WERI-Rb-1 (cell line): ENCODE data around the gene TRIM62.

ENCODE experiments used
- DNase-seq: peaks from one replicate; pipeline ENCODE4 v3.0.0-alpha.2; 2020
- H3K27ac ChIP-seq: fragments of 250-450 bp; sonication (Bioruptor Pico); 2 replicates; pipeline ENCODE4 v1.5.1; 2020; ENCODE audit warnings: mild to moderate bottlenecking, moderate library complexity
- H3K27me3 ChIP-seq: fragments of 250-450 bp; sonication (Bioruptor Pico); 2 replicates; pipeline ENCODE4 v1.5.1; 2021; ENCODE audit warnings: mild to moderate bottlenecking, low read depth, moderate library complexity; ENCODE audit not compliant: insufficient read depth, severe bottlenecking
- H3K36me3 ChIP-seq: fragments of 250-450 bp; sonication (Bioruptor Pico); 2 replicates; pipeline ENCODE4 v1.5.1; 2020; ENCODE audit warnings: mild to moderate bottlenecking, moderate library complexity
- H3K4me3 ChIP-seq: 2 replicates; pipeline ENCODE4 v1.5.1; 2011; ENCODE audit warnings: low read depth, mild to moderate bottlenecking, control low read depth, low read length
- H3K9me3 ChIP-seq: fragments of 250-450 bp; sonication (Bioruptor Pico); 2 replicates; pipeline ENCODE4 v1.5.1; 2021; ENCODE audit warnings: mild to moderate bottlenecking, moderate library complexity; ENCODE audit not compliant: severe bottlenecking
- TF ChIP-seq, protein P1 (sequence below): IDR thresholded peaks from 2 replicates; pipeline ENCODE4 v1.5.1; 2011; ENCODE audit warnings: low read depth, mild to moderate bottlenecking, control low read depth, inconsistent platforms, low read length

TRIM62 gene

DNA sequence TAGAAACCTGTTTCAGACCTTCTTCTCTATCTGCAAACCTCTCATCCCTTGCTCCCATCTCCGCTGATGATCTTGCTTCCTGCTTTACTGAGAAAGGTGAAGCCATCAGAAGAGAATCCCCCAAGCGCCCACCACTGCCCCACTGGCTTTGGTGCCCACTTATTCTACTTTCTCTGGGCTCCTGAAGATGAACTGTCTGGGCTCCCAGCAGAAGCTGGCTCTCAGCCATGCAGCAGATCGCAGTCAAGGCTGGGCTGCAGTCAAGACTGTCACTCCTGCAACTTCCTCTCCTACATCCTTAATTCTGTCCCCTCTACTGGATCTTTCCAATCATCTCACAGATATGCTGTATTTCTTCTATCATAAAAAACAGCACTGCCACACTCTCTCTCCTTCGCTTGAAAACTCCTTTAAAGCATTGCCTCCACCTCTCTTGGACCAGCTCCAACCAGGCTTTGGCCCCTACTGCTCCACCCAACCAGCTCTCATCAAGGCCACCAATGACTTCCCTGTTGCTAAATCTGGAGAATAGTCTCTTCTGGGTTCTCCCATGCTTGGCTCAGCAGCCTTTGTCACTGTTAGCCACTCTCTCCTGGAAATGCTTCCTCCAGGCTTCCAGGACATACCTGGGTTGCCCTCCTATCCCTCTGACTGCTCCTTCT is 25.8 kb downstream of the TRIM62 start:
- Histone ChIP-seq H3K27me3 (no peaks in the 10 kb centered on the region), H3K36me3 (peaks cover 50% of the 10 kb centered on the region), H3K27ac (no peak overlapping the region), H3K9me3 (no peaks in the 10 kb centered on the region), H3K4me3 (no peak overlapping the region)
- no peak for DNase-seq
- TF ChIP-seq, protein P1, sequence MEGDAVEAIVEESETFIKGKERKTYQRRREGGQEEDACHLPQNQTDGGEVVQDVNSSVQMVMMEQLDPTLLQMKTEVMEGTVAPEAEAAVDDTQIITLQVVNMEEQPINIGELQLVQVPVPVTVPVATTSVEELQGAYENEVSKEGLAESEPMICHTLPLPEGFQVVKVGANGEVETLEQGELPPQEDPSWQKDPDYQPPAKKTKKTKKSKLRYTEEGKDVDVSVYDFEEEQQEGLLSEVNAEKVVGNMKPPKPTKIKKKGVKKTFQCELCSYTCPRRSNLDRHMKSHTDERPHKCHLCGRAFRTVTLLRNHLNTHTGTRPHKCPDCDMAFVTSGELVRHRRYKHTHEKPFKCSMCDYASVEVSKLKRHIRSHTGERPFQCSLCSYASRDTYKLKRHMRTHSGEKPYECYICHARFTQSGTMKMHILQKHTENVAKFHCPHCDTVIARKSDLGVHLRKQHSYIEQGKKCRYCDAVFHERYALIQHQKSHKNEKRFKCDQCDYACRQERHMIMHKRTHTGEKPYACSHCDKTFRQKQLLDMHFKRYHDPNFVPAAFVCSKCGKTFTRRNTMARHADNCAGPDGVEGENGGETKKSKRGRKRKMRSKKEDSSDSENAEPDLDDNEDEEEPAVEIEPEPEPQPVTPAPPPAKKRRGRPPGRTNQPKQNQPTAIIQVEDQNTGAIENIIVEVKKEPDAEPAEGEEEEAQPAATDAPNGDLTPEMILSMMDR = no peak

DNA sequence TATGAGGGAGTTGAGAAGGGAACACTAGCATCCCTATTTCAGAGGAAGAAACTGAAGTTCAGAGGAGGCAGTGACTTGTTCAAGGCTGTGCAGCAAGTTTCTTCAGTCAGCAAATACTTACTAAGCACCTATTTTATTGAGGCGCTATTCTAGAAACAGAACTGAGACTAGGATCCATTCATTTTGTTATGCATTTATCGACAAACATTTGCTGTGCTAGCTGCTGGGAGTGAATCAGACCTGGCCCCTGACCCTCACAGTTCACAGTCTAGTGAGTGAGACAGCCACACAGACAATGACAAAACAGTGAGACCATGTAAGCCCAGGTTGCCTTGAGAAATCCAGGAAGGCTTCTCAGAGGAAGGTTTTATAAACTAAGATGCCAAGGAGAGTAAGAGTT is 28.2 kb downstream of the TRIM62 start:
- no peak for DNase-seq
- peak overlapping the region; percentile 66 for H3K27ac ChIP-seq
- H3K4me3 ChIP-seq = no peak overlapping the region
- TF ChIP-seq, protein P1 = no peak
- H3K27me3 ChIP-seq = no peaks in the 10 kb centered on the region
- peaks cover 46% of the 10 kb centered on the region for H3K36me3 ChIP-seq
- H3K9me3 ChIP-seq = no peaks in the 10 kb centered on the region

DNA sequence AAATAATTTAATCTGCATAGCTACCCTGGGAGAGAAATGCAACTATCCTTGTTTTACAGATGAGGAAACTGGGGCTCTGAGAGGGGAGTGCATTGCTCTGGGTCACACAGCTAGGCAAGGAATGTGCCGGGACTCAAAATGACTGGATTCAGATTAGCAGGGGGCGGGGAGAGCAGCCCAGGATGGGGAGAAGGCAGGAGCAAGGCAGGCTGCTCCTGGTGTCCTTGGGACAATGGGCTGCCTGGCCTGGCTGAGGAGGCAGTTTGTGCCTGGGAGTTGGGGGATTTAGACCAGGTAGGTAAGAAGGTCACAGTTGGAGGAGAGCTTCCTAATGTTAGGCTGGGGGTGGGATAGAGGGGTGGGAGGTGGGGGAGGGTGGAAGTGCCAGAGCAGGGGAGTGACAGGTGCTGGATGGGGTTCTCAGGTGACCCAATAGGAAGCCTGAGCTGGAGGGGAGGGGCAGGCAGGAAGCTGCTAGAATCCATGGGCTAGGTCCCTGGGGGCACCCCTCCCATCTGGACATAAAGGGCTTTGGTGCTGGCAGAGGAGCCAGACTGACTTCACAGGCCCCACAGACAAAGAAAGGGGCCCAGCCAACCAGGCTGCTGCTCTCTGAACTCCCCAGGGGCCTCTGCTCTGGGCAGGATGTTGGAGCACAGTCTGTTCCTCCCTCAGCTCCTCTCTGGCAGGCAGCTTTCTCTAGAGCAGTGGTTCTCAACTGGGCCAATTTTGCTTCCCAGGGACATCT is 29.0 kb downstream of the TRIM62 start:
- H3K36me3 ChIP-seq = peaks cover 39% of the 10 kb centered on the region
- H3K27me3 ChIP-seq = no peaks in the 10 kb centered on the region
- DNase-seq = peak; percentile 75
- TF ChIP-seq, protein P1 = no peak
- no peaks in the 10 kb centered on the region for H3K9me3 ChIP-seq
- H3K4me3 ChIP-seq = no peak overlapping the region
- H3K27ac ChIP-seq = peak overlapping the region; percentile 66

DNA sequence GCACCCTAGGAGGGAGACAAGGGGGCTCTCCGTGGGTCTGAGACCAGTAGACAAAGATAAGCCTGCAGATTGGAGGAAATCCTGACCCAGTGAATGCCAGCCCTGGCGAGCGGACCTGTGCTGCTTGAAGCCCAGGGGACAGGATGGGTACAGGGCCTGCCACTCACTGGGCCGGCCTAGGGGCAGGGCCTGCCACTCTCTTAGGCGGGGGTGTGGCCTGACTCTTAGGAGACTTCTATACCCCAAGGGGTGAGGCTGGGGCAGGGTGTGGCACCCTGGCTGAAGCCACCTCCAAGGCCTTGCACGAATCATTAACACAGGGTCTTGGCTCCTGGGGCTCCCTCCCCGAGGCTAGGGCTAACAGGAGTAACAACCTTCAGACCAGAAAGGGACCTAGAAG is 30.7 kb downstream of the TRIM62 start:
- Histone ChIP-seq H3K27me3 (no peaks in the 10 kb centered on the region), H3K4me3 (no peak overlapping the region), H3K36me3 (peaks cover 47% of the 10 kb centered on the region), H3K9me3 (no peaks in the 10 kb centered on the region), H3K27ac (peak overlapping the region; percentile 66)
- TF ChIP-seq, protein P1 = no peak
- DNase-seq = no peak

DNA sequence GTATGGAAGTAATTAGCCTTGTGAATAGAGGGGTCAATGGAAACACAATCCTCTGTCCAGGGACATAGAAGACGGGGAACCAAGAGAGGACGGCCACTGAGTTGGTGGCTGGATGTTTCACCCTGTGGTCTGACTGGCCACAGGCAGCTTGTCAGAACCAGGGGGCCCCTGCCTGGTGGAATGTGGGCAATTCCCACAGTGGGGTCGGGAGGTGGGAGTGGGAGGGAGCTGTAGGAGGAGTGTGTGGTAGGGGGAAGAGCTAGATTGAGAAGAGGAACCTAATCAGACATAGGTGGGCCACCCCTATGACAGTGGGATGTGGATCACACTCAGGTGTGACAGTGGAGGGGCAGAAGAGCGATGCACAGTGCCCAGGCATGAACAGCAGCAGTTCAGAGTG is 31.3 kb downstream of the TRIM62 start:
- TF ChIP-seq, protein P1 = no peak
- DNase-seq = no peak
- no peaks in the 10 kb centered on the region for H3K9me3 ChIP-seq
- peaks cover 52% of the 10 kb centered on the region for H3K36me3 ChIP-seq
- no peak overlapping the region for H3K27ac ChIP-seq
- H3K27me3 ChIP-seq = no peaks in the 10 kb centered on the region
- H3K4me3 ChIP-seq = no peak overlapping the region
